ENCODE data around the gene RPTOR.

RPTOR gene

GRCh38 chr17:80834893-80835275 is 290.2 kb downstream of the RPTOR start:
- DNase-seq (ENCODE audit: low read depth) = no peak

GRCh38 chr17:80835816-80836657 is 291.4 kb downstream of the RPTOR start:
- DNase-seq (ENCODE audit: low read depth) = no peak

- no peak for DNase-seq (ENCODE audit: low read depth)
These were observed 292.0 kb downstream of the RPTOR start for GRCh38 chr17:80836658-80836965.

- no peak for DNase-seq (ENCODE audit: low read depth)
These were observed 292.4 kb downstream of the RPTOR start for GRCh38 chr17:80836971-80837481.

- DNase-seq (ENCODE audit: low read depth) = no peak
These were observed 293.1 kb downstream of the RPTOR start for GRCh38 chr17:80837711-80838110.

GRCh38 chr17:80838311-80839025 is 293.8 kb downstream of the RPTOR start:
- no peak for DNase-seq (ENCODE audit: low read depth)

- no peak for DNase-seq (ENCODE audit: low read depth)
These were observed 294.3 kb downstream of the RPTOR start for GRCh38 chr17:80839026-80839345.

GRCh38 chr17:80839511-80839941 is 294.9 kb downstream of the RPTOR start:
- no peak for DNase-seq (ENCODE audit: low read depth)

- DNase-seq (ENCODE audit: low read depth) = no peak
These were observed 295.3 kb downstream of the RPTOR start for GRCh38 chr17:80839970-80840369.

GRCh38 chr17:80842456-80843013 is 297.9 kb downstream of the RPTOR start:
- no peak for DNase-seq (ENCODE audit: low read depth)

GRCh38 chr17:80843741-80844156 is 299.1 kb downstream of the RPTOR start:
- no peak for DNase-seq (ENCODE audit: low read depth)

- DNase-seq (ENCODE audit: low read depth) = no peak
These were observed 299.9 kb downstream of the RPTOR start for GRCh38 chr17:80844418-80844990.

GRCh38 chr17:80845069-80845862 is 300.6 kb downstream of the RPTOR start:
- DNase-seq (ENCODE audit: low read depth) = no peak

GRCh38 chr17:80845863-80846671 is 301.4 kb downstream of the RPTOR start:
- DNase-seq (ENCODE audit: low read depth) = no peak

- no peak for DNase-seq (ENCODE audit: low read depth)
These were observed 302.3 kb downstream of the RPTOR start for GRCh38 chr17:80846932-80847331.

GRCh38 chr17:80847496-80848230 is 303.0 kb downstream of the RPTOR start:
- no peak for DNase-seq (ENCODE audit: low read depth)

GRCh38 chr17:80848449-80849102 is 303.9 kb downstream of the RPTOR start:
- DNase-seq (ENCODE audit: low read depth) = no peak

- DNase-seq (ENCODE audit: low read depth) = no peak
These were observed 304.5 kb downstream of the RPTOR start for GRCh38 chr17:80849119-80849518.

GRCh38 chr17:80850109-80850508 is 305.5 kb downstream of the RPTOR start:
- DNase-seq (ENCODE audit: low read depth) = no peak

- DNase-seq (ENCODE audit: low read depth) = no peak
These were observed 306.2 kb downstream of the RPTOR start for GRCh38 chr17:80850817-80851216.
